Measurements from ENCODE around the gene PLCL1.
A peak's percentile ranks its signal among the peaks of the same experiment; 100 is the strongest.

PLCL1 gene

GRCh38 chr2:197839856-197840255 is 35.5 kb downstream of the PLCL1 start:
- TF ChIP-seq, protein P1, sequence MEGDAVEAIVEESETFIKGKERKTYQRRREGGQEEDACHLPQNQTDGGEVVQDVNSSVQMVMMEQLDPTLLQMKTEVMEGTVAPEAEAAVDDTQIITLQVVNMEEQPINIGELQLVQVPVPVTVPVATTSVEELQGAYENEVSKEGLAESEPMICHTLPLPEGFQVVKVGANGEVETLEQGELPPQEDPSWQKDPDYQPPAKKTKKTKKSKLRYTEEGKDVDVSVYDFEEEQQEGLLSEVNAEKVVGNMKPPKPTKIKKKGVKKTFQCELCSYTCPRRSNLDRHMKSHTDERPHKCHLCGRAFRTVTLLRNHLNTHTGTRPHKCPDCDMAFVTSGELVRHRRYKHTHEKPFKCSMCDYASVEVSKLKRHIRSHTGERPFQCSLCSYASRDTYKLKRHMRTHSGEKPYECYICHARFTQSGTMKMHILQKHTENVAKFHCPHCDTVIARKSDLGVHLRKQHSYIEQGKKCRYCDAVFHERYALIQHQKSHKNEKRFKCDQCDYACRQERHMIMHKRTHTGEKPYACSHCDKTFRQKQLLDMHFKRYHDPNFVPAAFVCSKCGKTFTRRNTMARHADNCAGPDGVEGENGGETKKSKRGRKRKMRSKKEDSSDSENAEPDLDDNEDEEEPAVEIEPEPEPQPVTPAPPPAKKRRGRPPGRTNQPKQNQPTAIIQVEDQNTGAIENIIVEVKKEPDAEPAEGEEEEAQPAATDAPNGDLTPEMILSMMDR (conservative IDR thresholded peaks at IDR 0.05; ENCODE audit: low read depth, low read length): no peak
- H3K4me3 ChIP-seq (ENCODE audit: low read depth, low read length): no peak overlapping the region
- DNase-seq (ENCODE audit: low read depth): no peak

GRCh38 chr2:197846128-197846527 is 41.7 kb downstream of the PLCL1 start:
- no peak overlapping the region for H3K4me3 ChIP-seq (ENCODE audit: low read depth, low read length)
- TF ChIP-seq, protein P1 (conservative IDR thresholded peaks at IDR 0.05; ENCODE audit: low read depth, low read length): no peak
- no peak for DNase-seq (ENCODE audit: low read depth)

DNA sequence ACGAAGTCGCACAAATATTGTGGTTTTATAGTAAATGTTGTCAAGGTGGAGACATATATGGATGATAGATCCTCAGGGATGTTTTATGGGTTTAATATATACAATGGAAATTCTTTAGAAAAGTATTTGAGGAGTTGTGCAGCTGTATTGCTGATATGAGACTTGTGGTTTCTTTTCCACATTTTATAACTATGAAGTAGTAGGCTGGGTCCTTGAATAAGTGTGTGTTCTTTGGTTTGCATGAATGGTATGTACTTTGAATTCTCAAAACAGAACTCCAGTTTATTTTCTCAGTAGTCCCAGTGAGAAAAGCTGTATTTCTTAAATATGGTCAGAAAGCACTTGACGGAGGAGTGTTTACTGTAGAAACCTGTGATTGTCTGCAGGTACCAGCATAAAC is 42.4 kb downstream of the PLCL1 start:
- H3K4me3 ChIP-seq (ENCODE audit: low read depth, low read length): no peak overlapping the region
- TF ChIP-seq, protein P1 (conservative IDR thresholded peaks at IDR 0.05; ENCODE audit: low read depth, low read length): no peak
- peak; percentile 25 for DNase-seq (ENCODE audit: low read depth)

- TF ChIP-seq, protein P1 (conservative IDR thresholded peaks at IDR 0.05; ENCODE audit: low read depth, low read length): no peak
- no peak for DNase-seq (ENCODE audit: low read depth)
- no peak overlapping the region for H3K4me3 ChIP-seq (ENCODE audit: low read depth, low read length)
Observed at GRCh38 chr2:197847651-197848401, 43.4 kb downstream of the PLCL1 start.

DNA sequence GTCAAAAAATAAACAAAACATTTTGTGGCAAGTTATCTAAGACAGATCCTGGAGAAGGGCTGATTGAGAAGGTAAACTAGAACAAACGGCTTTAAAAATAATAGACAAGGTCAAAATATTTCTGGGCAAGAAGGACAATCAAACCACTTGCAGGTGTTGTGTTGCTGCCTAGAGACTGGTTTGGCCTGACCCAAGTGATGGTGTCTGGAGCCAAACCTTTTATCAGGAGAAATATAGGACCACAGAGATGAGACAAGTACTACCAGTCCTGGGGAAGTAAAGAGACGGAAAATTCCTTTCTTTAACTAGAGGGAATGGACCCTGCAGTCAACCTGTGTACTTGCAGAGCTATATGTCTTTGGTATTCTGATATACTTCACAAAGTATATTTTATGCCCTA is 44.2 kb downstream of the PLCL1 start:
- DNase-seq (ENCODE audit: low read depth): no peak
- TF ChIP-seq, protein P1 (conservative IDR thresholded peaks at IDR 0.05; ENCODE audit: low read depth, low read length): no peak
- H3K4me3 ChIP-seq (ENCODE audit: low read depth, low read length): no peak overlapping the region

DNA sequence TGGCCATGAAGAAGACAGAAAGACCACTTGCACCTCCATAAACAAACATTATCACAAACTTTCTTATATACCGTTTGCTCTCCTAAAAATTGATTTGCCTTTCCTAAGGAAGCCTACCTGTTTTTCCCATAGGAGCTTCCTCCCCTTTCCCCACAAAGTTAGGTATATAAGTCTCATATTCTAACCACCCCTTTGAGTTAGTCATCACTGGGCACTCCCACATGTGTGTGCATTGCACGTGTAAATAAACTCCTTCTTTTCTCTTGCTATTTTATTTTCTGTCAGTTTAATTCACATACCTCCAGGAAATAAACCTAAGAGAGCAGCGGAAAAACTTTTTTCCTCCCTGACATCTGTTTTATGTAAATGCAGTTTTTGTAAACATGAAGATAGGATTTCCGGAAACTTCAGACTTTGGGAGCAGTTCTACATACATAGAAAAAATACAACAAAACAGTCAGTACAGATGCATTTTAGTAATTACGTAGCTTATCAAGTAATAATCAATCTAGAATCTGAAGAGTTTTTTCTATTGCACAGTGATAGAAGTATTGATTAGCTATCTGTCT is 46.6 kb downstream of the PLCL1 start:
- no peak for DNase-seq (ENCODE audit: low read depth)
- TF ChIP-seq, protein P1 (conservative IDR thresholded peaks at IDR 0.05; ENCODE audit: low read depth, low read length): no peak
- H3K4me3 ChIP-seq (ENCODE audit: low read depth, low read length): no peak overlapping the region

DNA sequence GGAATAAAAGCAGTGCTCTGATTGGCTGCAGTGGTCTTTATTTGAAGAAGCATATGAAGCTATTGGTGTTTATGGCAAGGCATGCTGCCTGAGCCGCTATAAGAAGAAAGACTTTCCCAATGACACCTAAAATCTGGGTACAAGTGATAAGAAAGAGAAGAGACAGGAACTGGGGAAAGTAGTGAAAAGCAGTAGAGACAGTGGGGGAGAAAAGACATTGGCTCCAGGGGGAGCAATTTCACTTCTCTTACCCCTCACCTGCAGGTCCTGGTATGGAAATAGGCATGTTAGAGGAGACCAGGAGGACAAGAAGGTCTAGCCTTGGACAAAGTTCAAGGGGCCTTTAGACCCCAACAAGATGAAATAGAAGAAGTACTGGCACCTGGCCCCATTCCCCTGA is 47.1 kb downstream of the PLCL1 start:
- TF ChIP-seq, protein P1 (conservative IDR thresholded peaks at IDR 0.05; ENCODE audit: low read depth, low read length): peak; percentile 29
- peak; percentile 7 for DNase-seq (ENCODE audit: low read depth)
- no peak overlapping the region for H3K4me3 ChIP-seq (ENCODE audit: low read depth, low read length)
